Esophagus muscularis mucosa (tissue), 4 donors: ENCODE results near the gene GTF2F2. TPM values are rescaled to one million over a fixed set of nuclear protein-coding genes. Genes with fewer than 3 reads are reported as not detected.
"Not testable (repeated sequence)": the region's sequence is repeated elsewhere in the genome, so short reads cannot be mapped to it uniquely, and the experiment has no call there.

Experiments
- DNase-seq: peaks from one replicate; pipeline ENCODE4 v3.0.0-alpha.2; 2017; ENCODE audit errors: extremely low spot score
- H3K27ac ChIP-seq, 4 donors: fragments of 200-600 bp; sonication (generic); replicated peaks in 1 of 4; 1 replicate in 3 of 4; 2 replicates in 1 of 4; pipeline ENCODE4 v1.5.1; 2016 to 2019; ENCODE audit warnings: mild to moderate bottlenecking in 1 of 4
- H3K27me3 ChIP-seq, 4 donors: fragments of 200-600 bp; sonication (generic); one replicate each; pipeline versions ENCODE4 v1.5.1 to v1.6.0; 2016 to 2019
- H3K36me3 ChIP-seq, 4 donors: fragments of 200-600 bp; sonication (generic); one replicate each; pipeline ENCODE4 v1.5.1; 2016 to 2019
- H3K4me1 ChIP-seq, 4 donors: fragments of 200-600 bp; sonication (generic); one replicate each; pipeline ENCODE4 v1.5.1; 2016 to 2019
- H3K4me3 ChIP-seq, 4 donors: fragments of 200-600 bp; sonication (generic); 1 replicate in 2 of 4; 2 replicates in 2 of 4; pipeline ENCODE4 v1.5.1; 2016 to 2019; ENCODE audit warnings: mild to moderate bottlenecking in 4 of 4, moderate library complexity in 1 of 4
- H3K9me3 ChIP-seq, 4 donors: fragments of 200-600 bp; sonication (generic); 1 replicate in 3 of 4; 2 replicates in 1 of 4; pipeline ENCODE4 v1.5.1; 2016 to 2019
- EP300 ChIP-seq: sonication (generic); formaldehyde crosslinking; IDR thresholded peaks from one replicate; pipeline ENCODE4 v1.6.1; 2017; ENCODE audit warnings: antibody characterized with exemption
- POLR2A ChIP-seq: fragments of 450-650 bp; IDR thresholded peaks from one replicate; pipeline ENCODE4 v1.6.1; 2017; ENCODE audit warnings: antibody characterized with exemption, moderate library complexity, mild to moderate bottlenecking, low read depth
- POLR2AphosphoS5 ChIP-seq, 2 donors: sonication (generic); formaldehyde crosslinking; IDR thresholded peaks; one replicate each; pipeline ENCODE4 v1.6.1; 2017; ENCODE audit warnings: antibody characterized with exemption in 2 of 2
- WGBS: methylation state at CpG from one replicate; pipeline ENCODE4 v1.1.5; 2018; 5-methylcytosine and 5-hydroxymethylcytosine counted together
- intact Hi-C: fragments of 100-400 bp; cut with DNase I; formaldehyde crosslinking; loops from one replicate; pipeline ENCODE4 v1.15.1; 2023
- total RNA-seq, 4 donors: library from RNA; depleted of rRNA; stranded (reverse); fragments of >200 nt; gene quantifications; one replicate each; pipeline versions ENCODE4 v1.1.0 to v1.2.1, GENCODE V29; 2016
- TF ChIP-seq, protein P1 (sequence below), 3 experiments: fragments of 200-600 bp in 2 of 3; fragments of 450-650 bp in 1 of 3; sonication (generic) in 2 of 3; IDR thresholded peaks; one replicate each; pipeline ENCODE4 v1.5.1; 2017 to 2019; ENCODE audit warnings: antibody characterized with exemption in 3 of 3, mild to moderate bottlenecking in 2 of 3, moderate library complexity in 1 of 3

Gene GTF2F2
- total RNA-seq, 4 donors from 2014 or later = 12.9 to 15.1 (median 14.6) TPM

GRCh38 chr13:45240143-45240542 is 119.8 kb downstream of the GTF2F2 start:
- H3K4me3 ChIP-seq = no peak overlapping the region
- intact Hi-C loops = no loop called here
- no peak for DNase-seq
- TF ChIP-seq EP300 (no peak), POLR2A (no peak), POLR2AphosphoS5 (IDR thresholded peaks at IDR 0.05) (no peak)
- TF ChIP-seq, protein P1, sequence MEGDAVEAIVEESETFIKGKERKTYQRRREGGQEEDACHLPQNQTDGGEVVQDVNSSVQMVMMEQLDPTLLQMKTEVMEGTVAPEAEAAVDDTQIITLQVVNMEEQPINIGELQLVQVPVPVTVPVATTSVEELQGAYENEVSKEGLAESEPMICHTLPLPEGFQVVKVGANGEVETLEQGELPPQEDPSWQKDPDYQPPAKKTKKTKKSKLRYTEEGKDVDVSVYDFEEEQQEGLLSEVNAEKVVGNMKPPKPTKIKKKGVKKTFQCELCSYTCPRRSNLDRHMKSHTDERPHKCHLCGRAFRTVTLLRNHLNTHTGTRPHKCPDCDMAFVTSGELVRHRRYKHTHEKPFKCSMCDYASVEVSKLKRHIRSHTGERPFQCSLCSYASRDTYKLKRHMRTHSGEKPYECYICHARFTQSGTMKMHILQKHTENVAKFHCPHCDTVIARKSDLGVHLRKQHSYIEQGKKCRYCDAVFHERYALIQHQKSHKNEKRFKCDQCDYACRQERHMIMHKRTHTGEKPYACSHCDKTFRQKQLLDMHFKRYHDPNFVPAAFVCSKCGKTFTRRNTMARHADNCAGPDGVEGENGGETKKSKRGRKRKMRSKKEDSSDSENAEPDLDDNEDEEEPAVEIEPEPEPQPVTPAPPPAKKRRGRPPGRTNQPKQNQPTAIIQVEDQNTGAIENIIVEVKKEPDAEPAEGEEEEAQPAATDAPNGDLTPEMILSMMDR (IDR thresholded peaks at IDR 0.05) = no peak
- H3K4me1 ChIP-seq = peaks cover 10 to 24% (median 18%) of the 10 kb centered on the region in 4 donors
- no peaks in the 10 kb centered on the region for H3K27me3 ChIP-seq
- no peak overlapping the region for H3K27ac ChIP-seq
- peaks cover 0 to 3% (median 0%) of the 10 kb centered on the region in 4 donors for H3K36me3 ChIP-seq
- no peaks in the 10 kb centered on the region for H3K9me3 ChIP-seq

- Histone ChIP-seq H3K27me3 (no peaks in the 10 kb centered on the region), H3K4me1 (peaks cover 10 to 24% (median 18%) of the 10 kb centered on the region in 4 donors), H3K27ac (peak overlapping the region in 2 of 4 donors; percentile 7 to 65), H3K4me3 (no peak overlapping the region), H3K9me3 (no peaks in the 10 kb centered on the region), H3K36me3 (peaks cover 0 to 3% (median 0%) of the 10 kb centered on the region in 4 donors)
- WGBS = 2% methylated on average over 3 of the region's 3 CpGs
- intact Hi-C loops = no loop called here
- TF ChIP-seq EP300 (no peak), POLR2A (no peak), POLR2AphosphoS5 (IDR thresholded peaks at IDR 0.05) (peak in 1 of 2 donors; percentile 16)
- TF ChIP-seq, protein P1 (IDR thresholded peaks at IDR 0.05) = no peak
- no peak for DNase-seq
Observed at GRCh38 chr13:45242070-45242469, 121.8 kb downstream of the GTF2F2 start.

- 81% methylated on average over 1 of the region's 1 CpG for WGBS
Observed at GRCh38 chr13:45242524-45242923, 122.2 kb downstream of the GTF2F2 start.

DNA sequence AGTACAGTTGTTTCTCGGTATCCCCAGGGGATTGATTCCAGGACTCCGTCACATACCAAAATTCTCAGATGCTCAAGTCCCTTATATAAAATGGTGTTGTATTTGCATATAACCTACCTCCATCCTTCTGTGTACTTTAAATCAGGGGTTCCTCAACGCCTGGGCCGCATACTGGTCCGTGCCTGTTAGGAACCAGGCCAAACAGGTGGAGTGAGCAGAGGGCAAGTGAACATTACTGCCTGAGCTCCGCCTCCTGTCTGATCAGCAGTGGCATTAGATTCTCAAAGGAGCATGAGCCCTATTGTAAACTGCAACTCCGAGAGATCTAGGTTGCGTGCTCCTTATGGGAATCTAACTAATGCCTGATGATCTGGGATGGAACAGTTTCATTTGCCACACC is 122.8 kb downstream of the GTF2F2 start:
- Histone ChIP-seq H3K36me3 (peaks cover 0 to 3% (median 0%) of the 10 kb centered on the region in 4 donors), H3K27ac (no peak overlapping the region), H3K27me3 (no peaks in the 10 kb centered on the region), H3K4me1 (peaks cover 10 to 24% (median 18%) of the 10 kb centered on the region in 4 donors), H3K4me3 (no peak overlapping the region), H3K9me3 (no peaks in the 10 kb centered on the region)
- 81% methylated on average over 6 of the region's 8 CpGs for WGBS
- no peak for TF ChIP-seq EP300
- TF ChIP-seq POLR2AphosphoS5 (IDR thresholded peaks at IDR 0.05) = no peak
- TF ChIP-seq POLR2A = no peak
- TF ChIP-seq, protein P1 (IDR thresholded peaks at IDR 0.05) = no peak
- intact Hi-C loops = no loop called here
- DNase-seq = no peak

More at GRCh38 chr13:45242524-45242923, 122.2 kb downstream of the GTF2F2 start:
- H3K4me1 ChIP-seq = peaks cover 10 to 24% (median 18%) of the 10 kb centered on the region in 4 donors
- peak overlapping the region in 1 of 4 donors; percentile 65 for H3K27ac ChIP-seq
- H3K9me3 ChIP-seq = no peaks in the 10 kb centered on the region
- TF ChIP-seq POLR2AphosphoS5 (IDR thresholded peaks at IDR 0.05) (no peak), EP300 (no peak), POLR2A (no peak)
- TF ChIP-seq, protein P1 (IDR thresholded peaks at IDR 0.05) = no peak
- no peaks in the 10 kb centered on the region for H3K27me3 ChIP-seq
- no peak overlapping the region for H3K4me3 ChIP-seq
- H3K36me3 ChIP-seq = peaks cover 0 to 3% (median 0%) of the 10 kb centered on the region in 4 donors
- DNase-seq = no peak
- intact Hi-C loops = no loop called here

DNA sequence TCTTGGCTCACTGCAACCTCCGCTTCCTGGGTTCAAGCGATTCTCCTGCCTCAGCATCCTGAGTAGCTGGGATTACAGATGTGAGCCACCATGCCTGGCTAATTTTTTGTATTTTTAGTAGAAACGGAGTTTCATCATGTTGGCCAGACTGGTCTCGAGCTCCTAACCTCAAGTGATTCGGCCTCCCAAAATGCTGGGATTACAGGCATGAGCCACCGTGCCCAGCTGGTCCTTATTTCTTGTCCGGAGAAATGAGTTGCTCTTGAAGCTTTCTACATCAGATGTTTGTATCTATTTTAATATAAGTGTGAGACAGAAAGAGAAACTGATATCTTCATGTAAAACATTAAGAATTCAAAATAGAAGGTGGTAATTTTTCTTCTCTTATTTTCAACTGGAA is 124.4 kb downstream of the GTF2F2 start:
- DNase-seq, H3K9me3 ChIP-seq, H3K36me3 ChIP-seq, H3K4me3 ChIP-seq, H3K27me3 ChIP-seq, H3K27ac ChIP-seq, intact Hi-C loops: not testable (repeated sequence)
- WGBS = 95% methylated on average over 7 of the region's 7 CpGs
- H3K4me1 ChIP-seq = peaks cover 10 to 24% (median 18%) of the 10 kb centered on the region in 4 donors
